Lung (tissue), 12 donors: ENCODE data around the gene HPS1. TPM values are rescaled to one million over a fixed set of nuclear protein-coding genes. Genes with fewer than 3 reads are reported as not detected.

Experiments used
- ATAC-seq: fragments of 200-7000 bp; cut with Tn5 transposase; one replicate; pipeline ENCODE4 v1.9.1; 2020; ENCODE audit warnings: moderate number of reproducible peaks; ENCODE audit not compliant: insufficient read depth, low FRiP score
- DNase-seq, 3 donors: peaks; one replicate each; pipeline ENCODE4 v3.0.0-alpha.2; 2013 to 2017
- H3K27ac ChIP-seq, 2 donors: one replicate each; pipeline ENCODE4 v1.5.1; 2013; ENCODE audit warnings: mild to moderate bottlenecking in 2 of 2, moderate library complexity in 2 of 2, control low read depth in 1 of 2, inconsistent platforms in 1 of 2, low read depth in 1 of 2, low read length in 1 of 2
- H3K27me3 ChIP-seq, 3 donors: one replicate each; pipeline ENCODE4 v1.5.1; 2013; ENCODE audit warnings: low read length in 2 of 3; ENCODE audit not compliant: control insufficient read depth in 3 of 3, insufficient read depth in 3 of 3
- H3K36me3 ChIP-seq, 4 donors: one replicate each; pipeline ENCODE4 v1.5.1; 2013; ENCODE audit warnings: low read length in 4 of 4, mild to moderate bottlenecking in 1 of 4, moderate library complexity in 1 of 4; ENCODE audit not compliant: control insufficient read depth in 4 of 4, insufficient read depth in 4 of 4
- H3K4me1 ChIP-seq, 5 donors: one replicate each; pipeline ENCODE4 v1.5.1; 2013; ENCODE audit warnings: low read length in 5 of 5, mild to moderate bottlenecking in 2 of 5, moderate library complexity in 1 of 5; ENCODE audit not compliant: control insufficient read depth in 5 of 5, insufficient read depth in 5 of 5
- H3K4me3 ChIP-seq: one replicate; pipeline ENCODE4 v1.5.1; 2013; ENCODE audit warnings: mild to moderate bottlenecking, control low read depth, moderate library complexity
- H3K9ac ChIP-seq, 2 donors: one replicate each; pipeline ENCODE4 v1.5.1; 2013; ENCODE audit warnings: low read length in 2 of 2, control low read depth in 1 of 2; ENCODE audit not compliant: insufficient read depth in 1 of 2
- H3K9me3 ChIP-seq, 4 donors: one replicate each; pipeline ENCODE4 v1.5.1; 2013; ENCODE audit warnings: low read length in 3 of 4, mild to moderate bottlenecking in 1 of 4, moderate library complexity in 1 of 4; ENCODE audit not compliant: control insufficient read depth in 4 of 4, insufficient read depth in 3 of 4
- WGBS, 2 donors: extraction: QIAGEN DNeasy Blood & Tissue Kit; methylation state at CpG; one replicate each; pipeline ENCODE4 v1.1.7; 2013; 5-methylcytosine and 5-hydroxymethylcytosine counted together
- polyA plus RNA-seq, 2 donors: library from polyadenylated mRNA; stranded (reverse); fragments of 200-250 nt; gene quantifications; one replicate each; pipeline ENCODE4 v1.2.1, GENCODE V29; 2013
- total RNA-seq, 2 donors: library from RNA; depleted of rRNA in 1 of 2; stranded (reverse); fragments of >200 nt in 1 of 2; gene quantifications; one replicate each; pipeline ENCODE4 v1.2.1, GENCODE V29; 2014 to 2021
- TF ChIP-seq, protein P1 (sequence below): IDR thresholded peaks from 2 replicates; pipeline ENCODE4 v1.5.1; 2012; ENCODE audit warnings: mild to moderate bottlenecking; ENCODE audit errors: control extremely low read depth, extremely low read depth
- donor health status: control.
- donor health status: control.
- donor health status: Bipolar disorder and iron deficiency.
- donor health status: healthy.
- donor health status: DM: yes; HTN: yes; CAD: no.

Gene HPS1
- total and polyA plus RNA-seq, 4 donors: 32.3 to 89.5 (median 58.4) TPM

DNA sequence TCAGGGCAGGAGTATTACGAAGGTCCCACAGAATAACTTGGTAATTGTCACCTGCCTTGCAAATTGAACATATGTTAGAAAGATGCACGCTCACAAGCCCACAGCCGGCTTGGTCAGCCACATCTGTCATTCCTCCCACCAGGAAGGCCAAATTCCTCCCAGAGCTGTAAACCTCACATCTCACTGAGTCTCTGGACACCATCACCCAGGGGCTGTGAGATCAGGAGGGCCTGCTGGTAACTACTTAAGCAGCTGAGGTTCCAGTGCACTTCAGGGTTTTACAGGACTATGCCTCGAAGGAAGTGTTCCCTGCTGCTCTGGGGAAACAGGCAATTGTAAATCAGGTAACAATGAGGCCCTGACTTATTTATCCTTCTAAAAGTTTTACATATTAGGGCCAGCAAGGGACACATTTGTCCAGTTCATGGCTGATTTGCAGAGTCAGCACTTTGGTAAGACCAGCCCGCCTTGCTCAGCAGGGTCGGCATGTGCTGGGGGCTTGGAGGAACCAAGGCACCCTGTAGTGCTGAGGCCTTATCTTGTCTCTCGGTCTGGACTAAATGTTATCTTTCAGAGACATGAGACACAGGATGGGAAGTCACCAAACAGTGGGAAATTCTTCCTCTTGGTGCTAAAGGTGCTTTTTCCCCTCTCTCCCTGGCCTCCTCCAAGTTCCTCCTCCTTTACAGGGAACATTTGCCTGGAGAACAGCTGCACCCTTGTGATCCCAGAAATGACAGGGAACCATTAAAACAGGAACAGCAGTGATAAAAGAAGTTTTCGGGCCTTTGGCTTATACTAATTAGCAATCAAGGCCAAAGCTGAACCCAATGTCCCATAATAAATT, 66.0 kb downstream of the HPS1 start:
- H3K9ac ChIP-seq: no peak overlapping the region
- peaks cover 0 to 10% (median 9%) of the 10 kb centered on the region in 4 donors for H3K36me3 ChIP-seq
- no peak overlapping the region for H3K4me3 ChIP-seq
- H3K4me1 ChIP-seq: no peaks in the 10 kb centered on the region
- ATAC-seq (no peak), DNase-seq (no peak)
- no peaks in the 10 kb centered on the region for H3K27me3 ChIP-seq
- H3K9me3 ChIP-seq: peaks cover 0 to 6% (median 2%) of the 10 kb centered on the region in 4 donors
- TF ChIP-seq, protein P1, sequence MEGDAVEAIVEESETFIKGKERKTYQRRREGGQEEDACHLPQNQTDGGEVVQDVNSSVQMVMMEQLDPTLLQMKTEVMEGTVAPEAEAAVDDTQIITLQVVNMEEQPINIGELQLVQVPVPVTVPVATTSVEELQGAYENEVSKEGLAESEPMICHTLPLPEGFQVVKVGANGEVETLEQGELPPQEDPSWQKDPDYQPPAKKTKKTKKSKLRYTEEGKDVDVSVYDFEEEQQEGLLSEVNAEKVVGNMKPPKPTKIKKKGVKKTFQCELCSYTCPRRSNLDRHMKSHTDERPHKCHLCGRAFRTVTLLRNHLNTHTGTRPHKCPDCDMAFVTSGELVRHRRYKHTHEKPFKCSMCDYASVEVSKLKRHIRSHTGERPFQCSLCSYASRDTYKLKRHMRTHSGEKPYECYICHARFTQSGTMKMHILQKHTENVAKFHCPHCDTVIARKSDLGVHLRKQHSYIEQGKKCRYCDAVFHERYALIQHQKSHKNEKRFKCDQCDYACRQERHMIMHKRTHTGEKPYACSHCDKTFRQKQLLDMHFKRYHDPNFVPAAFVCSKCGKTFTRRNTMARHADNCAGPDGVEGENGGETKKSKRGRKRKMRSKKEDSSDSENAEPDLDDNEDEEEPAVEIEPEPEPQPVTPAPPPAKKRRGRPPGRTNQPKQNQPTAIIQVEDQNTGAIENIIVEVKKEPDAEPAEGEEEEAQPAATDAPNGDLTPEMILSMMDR: no peak
- no peak overlapping the region for H3K27ac ChIP-seq
- WGBS, 2 donors: 90 to 93% methylated on average over 8 of the region's 8 CpGs

DNA sequence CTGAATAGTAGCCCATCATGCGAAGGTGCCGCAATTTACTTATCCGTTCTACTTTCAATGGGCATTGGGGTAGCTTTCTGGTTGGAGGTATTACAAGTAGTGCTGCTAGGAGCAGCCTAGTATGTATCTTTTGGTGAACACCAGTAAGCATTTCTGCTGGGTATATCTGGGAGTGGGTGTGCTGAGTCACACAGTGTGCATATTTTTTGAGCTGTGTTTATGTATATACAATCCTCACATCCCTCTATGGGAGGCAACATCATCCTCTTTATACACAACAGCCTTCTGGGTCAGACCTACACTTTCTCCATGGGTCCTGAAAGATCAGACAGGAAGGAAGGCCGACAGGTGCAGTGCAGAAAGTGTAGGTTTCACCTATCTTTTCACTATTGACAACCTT, 68.0 kb downstream of the HPS1 start:
- DNase-seq: no peak
- TF ChIP-seq, protein P1: no peak
- WGBS, 2 donors: 90 to 95% methylated on average over 4 of the region's 4 CpGs
- ATAC-seq: no peak
- H3K9me3 ChIP-seq: peaks cover 0 to 6% (median 2%) of the 10 kb centered on the region in 4 donors
- no peak overlapping the region for H3K9ac ChIP-seq
- no peak overlapping the region for H3K27ac ChIP-seq
- no peaks in the 10 kb centered on the region for H3K27me3 ChIP-seq
- no peak overlapping the region for H3K4me3 ChIP-seq
- H3K36me3 ChIP-seq: peaks cover 0 to 9% (median 3%) of the 10 kb centered on the region in 4 donors
- peaks cover 0 to 10% (median 2%) of the 10 kb centered on the region in 5 donors for H3K4me1 ChIP-seq

DNA sequence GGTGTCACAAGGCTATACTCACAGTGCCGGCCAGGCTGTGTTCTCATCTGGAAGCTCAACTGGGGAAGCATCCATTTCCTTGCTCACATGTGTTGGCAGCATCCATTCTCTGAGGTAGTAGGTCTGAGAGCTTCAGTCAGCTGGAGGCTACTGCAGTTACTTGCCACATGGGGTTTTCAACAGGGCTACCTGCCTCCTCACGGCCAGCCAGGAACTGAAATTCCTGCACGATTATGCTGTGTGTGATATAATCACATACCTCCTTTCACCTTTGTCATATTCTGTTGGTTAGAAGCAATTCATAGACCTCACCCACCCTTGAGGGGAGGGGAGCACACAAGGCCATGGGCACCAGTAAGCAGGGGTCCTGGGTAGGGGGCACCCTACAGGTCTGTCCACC, 69.2 kb downstream of the HPS1 start:
- Histone ChIP-seq H3K9me3 (peaks cover 0 to 6% (median 2%) of the 10 kb centered on the region in 4 donors), H3K4me3 (no peak overlapping the region), H3K4me1 (peaks cover 0 to 13% (median 4%) of the 10 kb centered on the region in 5 donors), H3K36me3 (peaks cover 0 to 5% (median 1%) of the 10 kb centered on the region in 4 donors), H3K27me3 (no peaks in the 10 kb centered on the region), H3K27ac (no peak overlapping the region), H3K9ac (no peak overlapping the region)
- no peak for DNase-seq
- no peak for ATAC-seq
- WGBS, 2 donors: 98 to 99% methylated on average over 3 of the region's 3 CpGs
- TF ChIP-seq, protein P1: no peak
